Measurements from ENCODE around the gene TMEM11. TPM values are rescaled to one million over a fixed set of nuclear protein-coding genes. Genes with fewer than 3 reads are reported as not detected.

The TMEM11 gene, protein sequence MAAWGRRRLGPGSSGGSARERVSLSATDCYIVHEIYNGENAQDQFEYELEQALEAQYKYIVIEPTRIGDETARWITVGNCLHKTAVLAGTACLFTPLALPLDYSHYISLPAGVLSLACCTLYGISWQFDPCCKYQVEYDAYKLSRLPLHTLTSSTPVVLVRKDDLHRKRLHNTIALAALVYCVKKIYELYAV
- 10 to 100 TPM in 1 of 5 donors, 1 to 10 TPM in 3, under 1 TPM in 1; 0.87 to 17.7 (median 2.3) TPM for total RNA-seq
- polyA plus RNA-seq = 10 to 100 TPM; 23.8 to 30.8 (median 25.0) TPM
- long read RNA-seq, donor 1, transcript TMEM11-202 (3 exons, 1,246 nt) = minor isoform, 5 of 13 reads
- long read RNA-seq, donor 1, transcript TMEM11-201 (2 exons, 2,095 nt) = major isoform, 8 of 13 reads
- long read RNA-seq, donor 1, partial matches to known transcripts = 0 of 13 reads
- long read RNA-seq, donor 1, other reads (novel, unspliced or antisense) = 0 of 13 reads
- long read RNA-seq, donor 2, transcript TMEM11-201 (2 exons, 2,095 nt) = major isoform, 11 of 14 reads
- long read RNA-seq, donor 2, partial matches to known transcripts = 0 of 14 reads
- long read RNA-seq, donor 2, other reads (novel, unspliced or antisense) = 0 of 14 reads
- long read RNA-seq, donor 3, transcript TMEM11-201 (2 exons, 2,095 nt) = major isoform, 9 of 15 reads
- long read RNA-seq, donor 3, partial matches to known transcripts = 0 of 15 reads
- long read RNA-seq, donor 3, other reads (novel, unspliced or antisense) = 0 of 15 reads
- long read RNA-seq, donor 4, partial matches to known transcripts = 0 of 1 reads
- long read RNA-seq, donor 4, other reads (novel, unspliced or antisense) = 0 of 1 reads
- long read RNA-seq, donor 5, transcript TMEM11-201 (2 exons, 2,095 nt) = major isoform, 21 of 21 reads
- long read RNA-seq, donor 5, partial matches to known transcripts = 0 of 21 reads
- long read RNA-seq, donor 5, other reads (novel, unspliced or antisense) = 0 of 21 reads
- long read RNA-seq, donor 6, transcript TMEM11-202 (3 exons, 1,246 nt) = minor isoform, 7 of 42 reads
- long read RNA-seq, donor 6, transcript TMEM11-201 (2 exons, 2,095 nt) = major isoform, 34 of 42 reads
- long read RNA-seq, donor 6, partial matches to known transcripts = 0 of 42 reads
- long read RNA-seq, donor 6, other reads (novel, unspliced or antisense) = 0 of 42 reads
- long read RNA-seq, donor 7, transcript TMEM11-201 (2 exons, 2,095 nt) = major isoform, 25 of 28 reads
- long read RNA-seq, donor 7, partial matches to known transcripts = 0 of 28 reads
- long read RNA-seq, donor 7, other reads (novel, unspliced or antisense) = 0 of 28 reads
- long read RNA-seq, donor 8, transcript TMEM11-201 (2 exons, 2,095 nt) = major isoform, 17 of 20 reads
- long read RNA-seq, donor 8, partial matches to known transcripts = 0 of 20 reads
- long read RNA-seq, donor 8, other reads (novel, unspliced or antisense) = 0 of 20 reads
- long read RNA-seq, donor 9, transcript TMEM11-201 (2 exons, 2,095 nt) = major isoform, 17 of 18 reads
- long read RNA-seq, donor 9, partial matches to known transcripts = 0 of 18 reads
- long read RNA-seq, donor 9, other reads (novel, unspliced or antisense) = 0 of 18 reads
- long read RNA-seq, donor 10, transcript TMEM11-201 (2 exons, 2,095 nt) = major isoform, 8 of 10 reads
- long read RNA-seq, donor 10, partial matches to known transcripts = 0 of 10 reads
- long read RNA-seq, donor 10, other reads (novel, unspliced or antisense) = 0 of 10 reads

DNA sequence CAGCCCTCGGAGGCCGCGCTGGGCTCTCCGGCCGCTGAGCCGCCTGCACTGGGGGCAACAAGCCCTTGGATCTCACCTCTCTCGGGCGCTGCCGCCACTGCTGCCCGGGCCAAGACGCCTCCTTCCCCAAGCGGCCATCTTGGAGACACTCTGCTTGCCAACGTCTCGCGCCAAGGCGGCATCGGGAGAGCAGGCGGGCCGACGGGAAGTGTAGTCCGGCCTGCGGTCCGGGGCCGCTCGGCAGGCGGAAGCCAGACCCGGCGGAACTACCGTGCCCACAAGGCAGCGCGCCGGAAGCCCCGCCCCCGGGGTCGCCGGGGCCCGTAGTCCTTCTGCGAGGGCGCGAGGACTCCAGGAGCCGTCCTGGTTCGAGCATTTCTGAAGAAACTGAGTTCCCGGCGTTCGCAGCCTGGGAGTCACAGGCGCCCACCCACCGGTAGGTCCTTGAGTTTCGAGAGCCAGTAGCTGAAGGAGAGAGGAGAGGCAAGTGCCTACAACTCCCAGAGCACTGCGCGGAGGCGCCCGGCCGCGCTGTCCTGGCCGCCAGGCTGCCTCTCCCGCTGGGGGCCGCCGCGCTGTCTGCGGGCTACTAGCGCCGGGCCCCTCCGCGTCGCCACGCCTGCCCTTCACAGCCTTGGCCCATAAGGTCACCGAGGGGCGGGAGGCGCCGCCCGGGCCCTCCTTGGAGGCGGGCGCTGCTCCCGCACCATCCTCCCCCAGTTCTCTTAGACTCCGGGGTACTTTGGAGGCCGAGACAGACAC lies at the start of gene TMEM11:
TSS of gene TMEM11 (minus strand) at position 147 of the 762 bp plus-strand sequence. CDS start at position 138, 9 bp downstream.
- WGBS, 5 donors = 0% methylated on average over 25 to 76 of the region's 76 CpGs
- TF ChIP-seq POLR2AphosphoS5 (IDR thresholded peaks at IDR 0.05) (peak; percentile 61 to 94 (median 88)), POLR2A (IDR thresholded peaks at IDR 0.05) (peak in 2 of 4 donors; percentile 20 to 61), EP300 (IDR thresholded peaks at IDR 0.05) (no peak)
- TF ChIP-seq, protein P1, sequence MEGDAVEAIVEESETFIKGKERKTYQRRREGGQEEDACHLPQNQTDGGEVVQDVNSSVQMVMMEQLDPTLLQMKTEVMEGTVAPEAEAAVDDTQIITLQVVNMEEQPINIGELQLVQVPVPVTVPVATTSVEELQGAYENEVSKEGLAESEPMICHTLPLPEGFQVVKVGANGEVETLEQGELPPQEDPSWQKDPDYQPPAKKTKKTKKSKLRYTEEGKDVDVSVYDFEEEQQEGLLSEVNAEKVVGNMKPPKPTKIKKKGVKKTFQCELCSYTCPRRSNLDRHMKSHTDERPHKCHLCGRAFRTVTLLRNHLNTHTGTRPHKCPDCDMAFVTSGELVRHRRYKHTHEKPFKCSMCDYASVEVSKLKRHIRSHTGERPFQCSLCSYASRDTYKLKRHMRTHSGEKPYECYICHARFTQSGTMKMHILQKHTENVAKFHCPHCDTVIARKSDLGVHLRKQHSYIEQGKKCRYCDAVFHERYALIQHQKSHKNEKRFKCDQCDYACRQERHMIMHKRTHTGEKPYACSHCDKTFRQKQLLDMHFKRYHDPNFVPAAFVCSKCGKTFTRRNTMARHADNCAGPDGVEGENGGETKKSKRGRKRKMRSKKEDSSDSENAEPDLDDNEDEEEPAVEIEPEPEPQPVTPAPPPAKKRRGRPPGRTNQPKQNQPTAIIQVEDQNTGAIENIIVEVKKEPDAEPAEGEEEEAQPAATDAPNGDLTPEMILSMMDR (IDR thresholded peaks at IDR 0.05) = no peak
- Histone ChIP-seq H3K4me3 (peak within 1 kb of the TSS; percentile 94 to 100 (median 99)), H3K4me1 (peaks cover 43 to 80% (median 67%) of the 10 kb centered on the region in 4 donors), H3K27me3 (no peaks in the 10 kb centered on the region), H3K36me3 (peaks cover 4 to 19% (median 18%) of the 10 kb centered on the region in 4 donors), H3K9me3 (no peaks in the 10 kb centered on the region), H3K27ac (peak within 1 kb of the TSS; percentile 84 to 98 (median 94))
- intact Hi-C loops (cut with DNase I; ENCODE audit: low total_unique reads) = loop anchor here (10.0 kb wide), 1 partner anchor 89 kb away; the partner anchor contains the start of gene DHRS7B
- peak; percentile 96 to 99 for DNase-seq

GRCh38 chr17:21263376-21263775 lies 49.4 kb upstream of the TMEM11 start:
- Histone ChIP-seq H3K27ac (no peak overlapping the region), H3K27me3 (no peaks in the 10 kb centered on the region), H3K9me3 (no peaks in the 10 kb centered on the region), H3K4me1 (peaks cover 0 to 3% (median 0%) of the 10 kb centered on the region in 4 donors), H3K36me3 (no peaks in the 10 kb centered on the region), H3K4me3 (no peak overlapping the region)
- WGBS, 5 donors = 48 to 64% (median 57%) methylated on average over 6 of the region's 6 CpGs
- intact Hi-C loops (cut with DNase I; ENCODE audit: low total_unique reads) = no loop called here
- no peak for DNase-seq
- TF ChIP-seq, protein P1 (IDR thresholded peaks at IDR 0.05) = no peak
- no peak for TF ChIP-seq EP300 (IDR thresholded peaks at IDR 0.05)
- no peak for TF ChIP-seq POLR2AphosphoS5 (IDR thresholded peaks at IDR 0.05)
- TF ChIP-seq POLR2A (IDR thresholded peaks at IDR 0.05) = no peak

- TF ChIP-seq POLR2A (IDR thresholded peaks at IDR 0.05) = no peak
- no peak for TF ChIP-seq EP300 (IDR thresholded peaks at IDR 0.05)
- no peak for TF ChIP-seq POLR2AphosphoS5 (IDR thresholded peaks at IDR 0.05)
- TF ChIP-seq, protein P1 (IDR thresholded peaks at IDR 0.05) = no peak
- intact Hi-C loops (cut with DNase I; ENCODE audit: low total_unique reads) = no loop called here
- no peak overlapping the region for H3K27ac ChIP-seq
- WGBS, 5 donors = 79 to 84% (median 81%) methylated on average over 10 to 12 of the region's 12 CpGs
- no peak overlapping the region for H3K4me3 ChIP-seq
- DNase-seq = no peak
- no peaks in the 10 kb centered on the region for H3K27me3 ChIP-seq
- H3K4me1 ChIP-seq = peaks cover 0 to 3% (median 0%) of the 10 kb centered on the region in 4 donors
- no peaks in the 10 kb centered on the region for H3K36me3 ChIP-seq
- no peaks in the 10 kb centered on the region for H3K9me3 ChIP-seq
These were observed 48.5 kb upstream of the TMEM11 start for GRCh38 chr17:21262259-21262993.
